HG03039 (cell line): ENCODE results near the gene CD7.
"Not testable (repeated sequence)": the region's sequence is repeated elsewhere in the genome, so short reads cannot be mapped to it uniquely, and the experiment has no call there.

Source experiments
- ATAC-seq: cut with Tn5 transposase; IDR thresholded peaks from one replicate; pipeline ENCODE4 v1.9.1; 2021; ENCODE audit warnings: mild to moderate bottlenecking, moderate library complexity; ENCODE audit not compliant: unreplicated experiment

The CD7 gene

GRCh38 chr17:82317394-82318168 is at the start of gene CD7:
CD7 (minus strand) TSS chr17:82317608; CDS start chr17:82317495, 113 bp downstream.
- ATAC-seq = no peak

GRCh38 chr17:82366749-82367148 is 49.3 kb upstream of the CD7 start:
- ATAC-seq = no peak

GRCh38 chr17:82365606-82366295 is 48.3 kb upstream of the CD7 start:
- no peak for ATAC-seq

- ATAC-seq = no peak
Measured at GRCh38 chr17:82361885-82362633, 44.7 kb upstream of the CD7 start.

GRCh38 chr17:82359451-82360074 is 42.2 kb upstream of the CD7 start:
- ATAC-seq = not testable (repeated sequence)

GRCh38 chr17:82358465-82359350 is 41.3 kb upstream of the CD7 start, which contains the start of gene TEX19:
TEX19 (plus strand) TSS chr17:82359247; CDS start chr17:82362151, 2,904 bp downstream.
- no peak for ATAC-seq

- no peak for ATAC-seq
Measured at GRCh38 chr17:82357394-82357793, 40.0 kb upstream of the CD7 start.

GRCh38 chr17:82356845-82357355 is 39.5 kb upstream of the CD7 start:
- ATAC-seq = no peak

GRCh38 chr17:82355770-82356427 is 38.5 kb upstream of the CD7 start:
- ATAC-seq = no peak

GRCh38 chr17:82354804-82355308 is 37.4 kb upstream of the CD7 start:
- no peak for ATAC-seq

- ATAC-seq = no peak
Measured at GRCh38 chr17:82353484-82353883, 36.1 kb upstream of the CD7 start.

GRCh38 chr17:82351713-82352488 is 34.5 kb upstream of the CD7 start:
- ATAC-seq = no peak

- no peak for ATAC-seq
Measured at GRCh38 chr17:82351254-82351712, 33.9 kb upstream of the CD7 start.

- no peak for ATAC-seq
Measured at GRCh38 chr17:82350182-82351030, 33.0 kb upstream of the CD7 start.

- ATAC-seq = no peak
Measured at GRCh38 chr17:82349287-82349701, 31.9 kb upstream of the CD7 start.

GRCh38 chr17:82348866-82349265 is 31.5 kb upstream of the CD7 start:
- no peak for ATAC-seq

GRCh38 chr17:82348434-82348833 is 31.0 kb upstream of the CD7 start:
- ATAC-seq = no peak
